ENCODE data around the gene IMPDH1.

Gene IMPDH1

GRCh38 chr7:128402356-128402755 lies 7.4 kb downstream of the IMPDH1 start:
- 94% methylated on average over 2 of the region's 2 CpGs for WGBS
- no peak overlapping the region for H3K4me2 ChIP-seq (ENCODE audit: low read length, poor library complexity, severe bottlenecking)

GRCh38 chr7:128400566-128400965 lies 9.2 kb downstream of the IMPDH1 start:
- peaks cover 5% of the 10 kb centered on the region for H3K79me1 ChIP-seq (replicated peaks; ENCODE audit: low read length, poor library complexity, severe bottlenecking)
- no peak overlapping the region for H3K18ac ChIP-seq (ENCODE audit: low read depth in 1 of 2, low read length in 2 of 2)
- H2BK120ac ChIP-seq (ENCODE audit: low read depth, low read length), result no peak overlapping the region
- no peak overlapping the region for H2BK5ac ChIP-seq (ENCODE audit: low read depth, low read length, poor library complexity, severe bottlenecking)
- 98% methylated on average over 3 of the region's 5 CpGs for WGBS
- H3K9me3 ChIP-seq (ENCODE audit: control insufficient read depth, low read length), result no peaks in the 10 kb centered on the region
- no peak overlapping the region for H3K14ac ChIP-seq (ENCODE audit: low read length in 2 of 2)
- H3K4me2 ChIP-seq (ENCODE audit: low read length, poor library complexity, severe bottlenecking), result no peak overlapping the region
- no peaks in the 10 kb centered on the region for H3K27me3 ChIP-seq (ENCODE audit: control insufficient read depth in 1 of 2, insufficient read depth in 1 of 2, low read length in 2 of 2)
- no peak overlapping the region for H4K91ac ChIP-seq (ENCODE audit: low read length)
- no peak overlapping the region for H4K8ac ChIP-seq (ENCODE audit: low read length)
- no peak overlapping the region for H3K27ac ChIP-seq (ENCODE audit: low read length, poor library complexity, severe bottlenecking)
- no peak overlapping the region for H3K9ac ChIP-seq (ENCODE audit: low read length)
- no peak overlapping the region for H3K4me3 ChIP-seq (ENCODE audit: insufficient read depth in 1 of 2, low read depth in 1 of 2, low read length in 2 of 2)
- H2BK15ac ChIP-seq (ENCODE audit: low read depth, poor library complexity, severe bottlenecking), result no peak overlapping the region
- H3K36me3 ChIP-seq (ENCODE audit: control insufficient read depth in 1 of 2, insufficient read depth in 2 of 2, low read depth in 1 of 2, low read length in 2 of 2), result peaks cover 49 to 70% of the 10 kb centered on the region in 2 experiments
- H2AK5ac ChIP-seq (ENCODE audit: low read length, severe bottlenecking), result no peak overlapping the region
- no peak overlapping the region for H3K23ac ChIP-seq (ENCODE audit: low read length in 2 of 2)
- H2AFZ ChIP-seq (ENCODE audit: low read depth, low read length), result no peak overlapping the region
- no peak overlapping the region for H3K4ac ChIP-seq (ENCODE audit: low read depth in 1 of 2, low read length in 2 of 2)
- DNase-seq, result no peak
- no peak overlapping the region for H2BK12ac ChIP-seq (ENCODE audit: low read length in 2 of 2)
- peaks cover 15% of the 10 kb centered on the region for H3K4me1 ChIP-seq (ENCODE audit: control insufficient read depth, insufficient read depth, low read depth, low read length)

More at GRCh38 chr7:128402356-128402755, 7.4 kb downstream of the IMPDH1 start:
- Histone ChIP-seq H4K91ac (ENCODE audit: low read length) (no peak overlapping the region), H3K79me1 (replicated peaks; ENCODE audit: low read length, poor library complexity, severe bottlenecking) (peaks cover 5% of the 10 kb centered on the region), H3K18ac (ENCODE audit: low read depth in 1 of 2, low read length in 2 of 2) (no peak overlapping the region), H3K23ac (ENCODE audit: low read length in 2 of 2) (no peak overlapping the region), H3K14ac (ENCODE audit: low read length in 2 of 2) (no peak overlapping the region), H3K4me3 (ENCODE audit: insufficient read depth in 1 of 2, low read depth in 1 of 2, low read length in 2 of 2) (no peak overlapping the region), H3K27ac (ENCODE audit: low read length, poor library complexity, severe bottlenecking) (no peak overlapping the region), H3K9ac (ENCODE audit: low read length) (no peak overlapping the region), H3K4me1 (ENCODE audit: control insufficient read depth, insufficient read depth, low read depth, low read length) (peaks cover 16% of the 10 kb centered on the region), H3K9me3 (ENCODE audit: control insufficient read depth, low read length) (no peaks in the 10 kb centered on the region), H3K36me3 (ENCODE audit: control insufficient read depth in 1 of 2, insufficient read depth in 2 of 2, low read depth in 1 of 2, low read length in 2 of 2) (peaks cover 34 to 53% of the 10 kb centered on the region in 2 experiments), H3K27me3 (ENCODE audit: control insufficient read depth in 1 of 2, insufficient read depth in 1 of 2, low read length in 2 of 2) (no peaks in the 10 kb centered on the region), H2BK120ac (ENCODE audit: low read depth, low read length) (no peak overlapping the region), H2BK12ac (ENCODE audit: low read length in 2 of 2) (no peak overlapping the region), H2AK5ac (ENCODE audit: low read length, severe bottlenecking) (no peak overlapping the region), H3K4ac (ENCODE audit: low read depth in 1 of 2, low read length in 2 of 2) (no peak overlapping the region), H4K8ac (ENCODE audit: low read length) (no peak overlapping the region), H2BK5ac (ENCODE audit: low read depth, low read length, poor library complexity, severe bottlenecking) (no peak overlapping the region), H2BK15ac (ENCODE audit: low read depth, poor library complexity, severe bottlenecking) (no peak overlapping the region), H2AFZ (ENCODE audit: low read depth, low read length) (no peak overlapping the region)
- DNase-seq, result no peak

GRCh38 chr7:128399991-128400390 lies 9.8 kb downstream of the IMPDH1 start:
- no peak overlapping the region for H3K18ac ChIP-seq (ENCODE audit: low read depth in 1 of 2, low read length in 2 of 2)
- no peak for DNase-seq
- WGBS, result 98% methylated on average over 7 of the region's 7 CpGs

GRCh38 chr7:128398841-128399135 lies 11.0 kb downstream of the IMPDH1 start:
- Histone ChIP-seq H2BK5ac (ENCODE audit: low read depth, low read length, poor library complexity, severe bottlenecking) (no peak overlapping the region), H2BK120ac (ENCODE audit: low read depth, low read length) (no peak overlapping the region), H3K36me3 (ENCODE audit: control insufficient read depth in 1 of 2, insufficient read depth in 2 of 2, low read depth in 1 of 2, low read length in 2 of 2) (peaks cover 66 to 87% of the 10 kb centered on the region in 2 experiments), H4K8ac (ENCODE audit: low read length) (no peak overlapping the region), H2AFZ (ENCODE audit: low read depth, low read length) (no peak overlapping the region), H3K23ac (ENCODE audit: low read length in 2 of 2) (no peak overlapping the region), H3K18ac (ENCODE audit: low read depth in 1 of 2, low read length in 2 of 2) (no peak overlapping the region), H4K91ac (ENCODE audit: low read length) (no peak overlapping the region), H3K9me3 (ENCODE audit: control insufficient read depth, low read length) (no peaks in the 10 kb centered on the region), H3K27ac (ENCODE audit: low read length, poor library complexity, severe bottlenecking) (no peak overlapping the region), H3K27me3 (ENCODE audit: control insufficient read depth in 1 of 2, insufficient read depth in 1 of 2, low read length in 2 of 2) (no peaks in the 10 kb centered on the region), H3K4me2 (ENCODE audit: low read length, poor library complexity, severe bottlenecking) (no peak overlapping the region), H2AK5ac (ENCODE audit: low read length, severe bottlenecking) (no peak overlapping the region), H3K4ac (ENCODE audit: low read depth in 1 of 2, low read length in 2 of 2) (no peak overlapping the region), H2BK12ac (ENCODE audit: low read length in 2 of 2) (no peak overlapping the region), H3K9ac (ENCODE audit: low read length) (no peak overlapping the region), H3K4me1 (ENCODE audit: control insufficient read depth, insufficient read depth, low read depth, low read length) (no peaks in the 10 kb centered on the region), H2BK15ac (ENCODE audit: low read depth, poor library complexity, severe bottlenecking) (no peak overlapping the region), H3K14ac (ENCODE audit: low read length in 2 of 2) (no peak overlapping the region), H3K4me3 (ENCODE audit: insufficient read depth in 1 of 2, low read depth in 1 of 2, low read length in 2 of 2) (no peak overlapping the region), H3K79me1 (replicated peaks; ENCODE audit: low read length, poor library complexity, severe bottlenecking) (peaks cover 2% of the 10 kb centered on the region)
- no peak for DNase-seq
- 55% methylated on average over 5 of the region's 6 CpGs for WGBS

More at GRCh38 chr7:128399991-128400390, 9.8 kb downstream of the IMPDH1 start:
- no peak overlapping the region for H2BK12ac ChIP-seq (ENCODE audit: low read length in 2 of 2)
- no peak overlapping the region for H3K14ac ChIP-seq (ENCODE audit: low read length in 2 of 2)
- no peak overlapping the region for H3K4me2 ChIP-seq (ENCODE audit: low read length, poor library complexity, severe bottlenecking)
- H3K27ac ChIP-seq (ENCODE audit: low read length, poor library complexity, severe bottlenecking), result no peak overlapping the region
- H3K4me1 ChIP-seq (ENCODE audit: control insufficient read depth, insufficient read depth, low read depth, low read length), result peaks cover 10% of the 10 kb centered on the region
- H4K91ac ChIP-seq (ENCODE audit: low read length), result no peak overlapping the region
- H2BK15ac ChIP-seq (ENCODE audit: low read depth, poor library complexity, severe bottlenecking), result no peak overlapping the region
- no peak overlapping the region for H2BK120ac ChIP-seq (ENCODE audit: low read depth, low read length)
- no peak overlapping the region for H2BK5ac ChIP-seq (ENCODE audit: low read depth, low read length, poor library complexity, severe bottlenecking)
- no peak overlapping the region for H3K9ac ChIP-seq (ENCODE audit: low read length)
- H2AK5ac ChIP-seq (ENCODE audit: low read length, severe bottlenecking), result no peak overlapping the region
- no peak overlapping the region for H3K4me3 ChIP-seq (ENCODE audit: insufficient read depth in 1 of 2, low read depth in 1 of 2, low read length in 2 of 2)
- H3K9me3 ChIP-seq (ENCODE audit: control insufficient read depth, low read length), result no peaks in the 10 kb centered on the region
- no peak overlapping the region for H3K4ac ChIP-seq (ENCODE audit: low read depth in 1 of 2, low read length in 2 of 2)
- no peak overlapping the region for H2AFZ ChIP-seq (ENCODE audit: low read depth, low read length)
- H3K79me1 ChIP-seq (replicated peaks; ENCODE audit: low read length, poor library complexity, severe bottlenecking), result peaks cover 5% of the 10 kb centered on the region
- no peak overlapping the region for H3K23ac ChIP-seq (ENCODE audit: low read length in 2 of 2)
- H3K36me3 ChIP-seq (ENCODE audit: control insufficient read depth in 1 of 2, insufficient read depth in 2 of 2, low read depth in 1 of 2, low read length in 2 of 2), result peaks cover 54 to 76% of the 10 kb centered on the region in 2 experiments
- H3K27me3 ChIP-seq (ENCODE audit: control insufficient read depth in 1 of 2, insufficient read depth in 1 of 2, low read length in 2 of 2), result no peaks in the 10 kb centered on the region
- no peak overlapping the region for H4K8ac ChIP-seq (ENCODE audit: low read length)

All from mesenchymal stem cell (in vitro differentiated cells and primary cell).